HG02610 (cell line): Measurements from ENCODE around the gene MAGED1.
A peak's percentile ranks its signal among the peaks of the same experiment; 100 is the strongest.
"Not testable (repeated sequence)": the region's sequence is repeated elsewhere in the genome, so short reads cannot be mapped to it uniquely, and the experiment has no call there.

ENCODE experiments used
- ATAC-seq: cut with Tn5 transposase; IDR thresholded peaks from one replicate; pipeline ENCODE4 v1.9.1; 2021; ENCODE audit warnings: mild to moderate bottlenecking, moderate library complexity; ENCODE audit not compliant: unreplicated experiment

Gene MAGED1

GRCh38 chrX:51893931-51894696 is 691 bp downstream of the MAGED1 start:
- ATAC-seq, result no peak

- ATAC-seq, result peak; percentile 69
Observed at GRCh38 chrX:51894697-51895336, 1.4 kb downstream of the MAGED1 start.

GRCh38 chrX:51896626-51897025 is 3.2 kb downstream of the MAGED1 start:
- ATAC-seq, result no peak

GRCh38 chrX:51899741-51900140 is 6.3 kb downstream of the MAGED1 start:
- no peak for ATAC-seq

GRCh38 chrX:51902510-51903050 is 9.2 kb downstream of the MAGED1 start:
- no peak for ATAC-seq

- ATAC-seq, result not testable (repeated sequence)
Observed at GRCh38 chrX:51905152-51905551, 11.7 kb downstream of the MAGED1 start.

- no peak for ATAC-seq
Observed at GRCh38 chrX:51905711-51906110, 12.3 kb downstream of the MAGED1 start.

GRCh38 chrX:51917604-51918003 is 24.2 kb downstream of the MAGED1 start:
- no peak for ATAC-seq

GRCh38 chrX:51922561-51922960 is 29.1 kb downstream of the MAGED1 start:
- ATAC-seq, result no peak

GRCh38 chrX:51931566-51932150 is 38.2 kb downstream of the MAGED1 start:
- ATAC-seq, result no peak
